Adrenal gland (tissue), 5 donors: Measurements from ENCODE around the gene RPS27.

ENCODE experiments used
- POLR2A ChIP-seq, 2 donors: fragments of 450-650 bp; IDR thresholded peaks; one replicate each; pipeline ENCODE4 v1.6.1; 2017; ENCODE audit warnings: antibody characterized with exemption in 2 of 2, mild to moderate bottlenecking in 2 of 2, moderate library complexity in 1 of 2
- TF ChIP-seq, protein P1 (sequence below), 6 experiments: fragments of 450-650 bp in 4 of 6; fragments of 200-600 bp in 2 of 6; sonication (generic) in 1 of 6; IDR thresholded peaks; 1 replicate in 5 of 6; 2 replicates in 1 of 6; pipeline versions ENCODE4 v1.5.1 to v1.8.0; 2016 to 2021; ENCODE audit warnings: antibody characterized with exemption in 6 of 6, mild to moderate bottlenecking in 2 of 6, moderate library complexity in 1 of 6
- donor health status: DM: no; HTN: no; CAD: no.

DNA sequence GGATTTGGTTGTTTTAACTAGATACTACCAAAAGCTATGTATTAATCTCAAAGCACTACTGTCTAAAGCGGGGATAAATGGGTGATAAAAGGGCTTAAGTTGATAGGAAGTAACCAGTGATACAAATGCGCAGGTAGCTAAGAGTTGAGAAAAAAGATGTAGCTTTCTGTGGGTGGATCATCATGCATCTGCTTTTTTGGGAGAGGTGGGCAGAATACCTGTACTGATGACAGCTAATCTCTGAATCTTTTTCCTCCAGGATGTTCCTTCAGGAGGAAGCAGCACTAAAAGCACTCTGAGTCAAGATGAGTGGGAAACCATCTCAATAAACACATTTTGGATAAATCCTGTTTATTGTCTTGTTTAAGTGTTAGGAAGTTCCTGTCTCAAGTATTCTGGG lies 1.2 kb downstream of the RPS27 start:
- TF ChIP-seq, protein P1, sequence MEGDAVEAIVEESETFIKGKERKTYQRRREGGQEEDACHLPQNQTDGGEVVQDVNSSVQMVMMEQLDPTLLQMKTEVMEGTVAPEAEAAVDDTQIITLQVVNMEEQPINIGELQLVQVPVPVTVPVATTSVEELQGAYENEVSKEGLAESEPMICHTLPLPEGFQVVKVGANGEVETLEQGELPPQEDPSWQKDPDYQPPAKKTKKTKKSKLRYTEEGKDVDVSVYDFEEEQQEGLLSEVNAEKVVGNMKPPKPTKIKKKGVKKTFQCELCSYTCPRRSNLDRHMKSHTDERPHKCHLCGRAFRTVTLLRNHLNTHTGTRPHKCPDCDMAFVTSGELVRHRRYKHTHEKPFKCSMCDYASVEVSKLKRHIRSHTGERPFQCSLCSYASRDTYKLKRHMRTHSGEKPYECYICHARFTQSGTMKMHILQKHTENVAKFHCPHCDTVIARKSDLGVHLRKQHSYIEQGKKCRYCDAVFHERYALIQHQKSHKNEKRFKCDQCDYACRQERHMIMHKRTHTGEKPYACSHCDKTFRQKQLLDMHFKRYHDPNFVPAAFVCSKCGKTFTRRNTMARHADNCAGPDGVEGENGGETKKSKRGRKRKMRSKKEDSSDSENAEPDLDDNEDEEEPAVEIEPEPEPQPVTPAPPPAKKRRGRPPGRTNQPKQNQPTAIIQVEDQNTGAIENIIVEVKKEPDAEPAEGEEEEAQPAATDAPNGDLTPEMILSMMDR (IDR thresholded peaks at IDR 0.05): no peak
- no peak for TF ChIP-seq POLR2A (IDR thresholded peaks at IDR 0.05)
